SH-SY5Y (cell line): ENCODE measurements around the gene LTC4S.

Source experiments
- GATA2 ChIP-seq: IDR thresholded peaks from 2 replicates; pipeline ENCODE4 v1.6.1; 2011; ENCODE audit warnings: mild to moderate bottlenecking, low read depth, low read length
- GATA3 ChIP-seq: IDR thresholded peaks from 2 replicates; pipeline ENCODE4 v1.6.1; 2011; ENCODE audit warnings: low read depth, mild to moderate bottlenecking, low read length, moderate library complexity

DNA sequence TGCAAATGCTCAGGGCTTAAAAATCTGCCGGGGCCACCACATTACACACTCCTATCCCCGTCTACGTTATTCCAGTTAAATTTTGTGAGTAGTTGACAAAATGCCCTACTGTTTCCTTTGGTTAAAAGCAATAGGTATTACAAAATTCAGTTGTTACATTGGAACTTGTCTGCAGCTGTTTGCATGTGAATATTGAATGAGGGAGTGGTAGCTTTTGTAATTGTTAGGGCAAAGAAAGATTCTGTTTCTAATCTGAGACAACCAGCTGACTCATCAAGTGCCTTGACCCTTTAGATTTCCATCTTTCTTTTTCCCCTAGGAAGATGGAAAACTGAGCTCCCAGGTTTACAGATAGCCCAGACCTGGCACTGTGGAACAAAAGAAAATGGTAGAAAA lies 31.0 kb upstream of the LTC4S start:
- TF ChIP-seq GATA2, result no peak
- no peak for TF ChIP-seq GATA3
